ENCODE results near the gene CTNND2.

DNA sequence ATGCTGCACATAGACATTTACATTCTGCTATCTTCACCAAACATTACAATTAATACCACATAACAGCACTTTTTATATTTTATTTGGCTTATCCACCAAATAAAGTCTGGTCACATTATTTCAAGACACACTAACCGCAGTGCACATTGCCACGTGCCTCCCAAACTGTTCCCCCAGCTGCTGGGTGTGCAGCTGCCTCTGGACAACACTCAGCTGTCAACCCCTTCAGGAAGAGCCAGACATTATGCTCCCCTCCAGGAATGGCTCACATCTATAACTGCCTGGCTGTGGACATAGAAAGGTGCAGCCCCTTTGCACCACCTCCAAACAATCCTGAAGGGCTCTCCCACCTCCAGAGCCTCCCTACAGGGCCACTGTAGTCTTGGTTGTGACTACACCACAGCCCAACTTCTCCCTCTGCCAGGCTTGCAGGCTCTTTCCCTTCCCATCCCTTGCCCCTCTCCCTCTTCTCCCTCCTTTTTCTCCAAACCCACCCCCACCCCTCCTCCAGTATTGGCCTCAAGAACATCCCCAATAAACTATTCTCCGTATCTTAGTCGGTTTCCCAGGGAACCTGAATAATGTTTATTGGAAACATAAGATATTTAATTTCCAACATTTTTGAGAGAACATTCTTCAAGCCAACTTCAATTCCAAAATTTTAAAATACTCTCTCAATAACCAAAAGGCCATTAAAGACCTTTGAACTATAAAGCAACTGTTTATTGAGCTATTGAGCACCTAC lies 372.3 kb downstream of the CTNND2 start:
- TF ChIP-seq, protein P1, sequence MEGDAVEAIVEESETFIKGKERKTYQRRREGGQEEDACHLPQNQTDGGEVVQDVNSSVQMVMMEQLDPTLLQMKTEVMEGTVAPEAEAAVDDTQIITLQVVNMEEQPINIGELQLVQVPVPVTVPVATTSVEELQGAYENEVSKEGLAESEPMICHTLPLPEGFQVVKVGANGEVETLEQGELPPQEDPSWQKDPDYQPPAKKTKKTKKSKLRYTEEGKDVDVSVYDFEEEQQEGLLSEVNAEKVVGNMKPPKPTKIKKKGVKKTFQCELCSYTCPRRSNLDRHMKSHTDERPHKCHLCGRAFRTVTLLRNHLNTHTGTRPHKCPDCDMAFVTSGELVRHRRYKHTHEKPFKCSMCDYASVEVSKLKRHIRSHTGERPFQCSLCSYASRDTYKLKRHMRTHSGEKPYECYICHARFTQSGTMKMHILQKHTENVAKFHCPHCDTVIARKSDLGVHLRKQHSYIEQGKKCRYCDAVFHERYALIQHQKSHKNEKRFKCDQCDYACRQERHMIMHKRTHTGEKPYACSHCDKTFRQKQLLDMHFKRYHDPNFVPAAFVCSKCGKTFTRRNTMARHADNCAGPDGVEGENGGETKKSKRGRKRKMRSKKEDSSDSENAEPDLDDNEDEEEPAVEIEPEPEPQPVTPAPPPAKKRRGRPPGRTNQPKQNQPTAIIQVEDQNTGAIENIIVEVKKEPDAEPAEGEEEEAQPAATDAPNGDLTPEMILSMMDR (conservative IDR thresholded peaks at IDR 0.05 in 1 of 2, IDR thresholded peaks at IDR 0.05 in 1 of 2; ENCODE audit: extremely low read depth in 1 of 2, insufficient read depth in 1 of 2, low read depth in 1 of 2, low read length in 2 of 2), result no peak
- no peak for TF ChIP-seq EZH2 (IDR thresholded peaks at IDR 0.05; ENCODE audit: borderline replicate concordance, low read length)
